K562 (cell line): ENCODE measurements around the gene DIRAS1. TPM values are rescaled to one million over a fixed set of nuclear protein-coding genes. Genes with fewer than 3 reads are reported as not detected.
A peak's percentile ranks its signal among the peaks of the same experiment; 100 is the strongest.

Experiments used
- ARHGAP35 ChIP-seq: fragments of 450-650 bp; IDR thresholded peaks from 2 replicates; pipeline ENCODE4 v1.6.1; 2018; ENCODE audit not compliant: partially characterized antibody
- ATF4 ChIP-seq: fragments of 450-650 bp; formaldehyde crosslinking; IDR thresholded peaks from 2 replicates; pipeline ENCODE4 v1.4.0; 2022; ENCODE audit warnings: mild to moderate bottlenecking, moderate library complexity
- CREB1 ChIP-seq, 2 experiments: sonication (generic) in 1 of 2; formaldehyde crosslinking in 1 of 2; IDR thresholded peaks; 2 replicates each; pipeline versions ENCODE4 v1.6.1 to v1.8.0; 2012 to 2022; ENCODE audit warnings: inconsistent platforms in 1 of 2, mild to moderate bottlenecking in 1 of 2, missing genetic modification reagents in 1 of 2, moderate library complexity in 1 of 2
- EGR1 ChIP-seq: fragments of 450-650 bp; conservative IDR thresholded peaks from 2 replicates; pipeline ENCODE4 v1.6.1; 2017; ENCODE audit warnings: mild to moderate bottlenecking
- ELK3 ChIP-seq: fragments of 450-650 bp; formaldehyde crosslinking; IDR thresholded peaks from 2 replicates; pipeline ENCODE4 v1.4.0; 2020; ENCODE audit warnings: mild to moderate bottlenecking
- HDAC1 ChIP-seq, 2 experiments: fragments of 450-650 bp; IDR thresholded peaks; 2 replicates each; pipeline ENCODE4 v1.6.1; 2016 to 2017; ENCODE audit warnings: inconsistent platforms in 1 of 2, mild to moderate bottlenecking in 1 of 2, moderate library complexity in 1 of 2
- HINFP ChIP-seq: fragments of 450-650 bp; conservative IDR thresholded peaks from 2 replicates; pipeline ENCODE4 v1.6.1; 2016; ENCODE audit warnings: missing genetic modification characterization, low read depth, mild to moderate bottlenecking, control low read depth, missing compliant biosample characterization
- HNRNPH1 ChIP-seq: fragments of 200-400 bp; formaldehyde crosslinking; optimal IDR thresholded peaks from 2 replicates; pipeline ENCODE3; 2017; ENCODE audit warnings: low read depth, mild to moderate bottlenecking, low read length, moderate library complexity
- KLF10 ChIP-seq: fragments of 250-450 bp; sonication (Bioruptor Pico); IDR thresholded peaks from 2 replicates; pipeline ENCODE4 v1.6.1; 2021; ENCODE audit warnings: matching md5 sums
- MCM2 ChIP-seq: fragments of 450-650 bp; IDR thresholded peaks from 2 replicates; pipeline ENCODE4 v1.6.1; 2017; ENCODE audit warnings: low read depth, mild to moderate bottlenecking
- MED1 ChIP-seq: sonication (generic); formaldehyde crosslinking; IDR thresholded peaks from 2 replicates; pipeline ENCODE4 v1.8.1; 2023; ENCODE audit warnings: missing genetic modification reagents, borderline replicate concordance
- MEF2D ChIP-seq: conservative IDR thresholded peaks from 2 replicates; pipeline ENCODE4 v1.6.1; 2016; ENCODE audit warnings: low read depth, missing genetic modification characterization, missing compliant biosample characterization
- MYC ChIP-seq, 2 experiments: fragments of 250-450 bp in 1 of 2; sonication (Bioruptor Pico) in 1 of 2; IDR thresholded peaks; 2 replicates each; pipeline versions ENCODE4 v1.5.1 to v1.6.1; 2012 to 2021; ENCODE audit warnings: low read depth in 2 of 2, borderline replicate concordance in 1 of 2, improper control_type of control experiment in 1 of 2, low read length in 1 of 2, mild to moderate bottlenecking in 1 of 2, moderate library complexity in 1 of 2
- POLR2B ChIP-seq: fragments of 450-650 bp; IDR thresholded peaks from 2 replicates; pipeline ENCODE4 v1.6.1; 2018; ENCODE audit warnings: low read depth; ENCODE audit not compliant: partially characterized antibody
- TCF15 ChIP-seq: fragments of 250-450 bp; sonication (Bioruptor Pico); IDR thresholded peaks from 2 replicates; pipeline ENCODE4 v1.8.0; 2022; ENCODE audit warnings: moderate library complexity, mild to moderate bottlenecking, inconsistent platforms
- USF1 ChIP-seq: sonication (generic); formaldehyde crosslinking; IDR thresholded peaks from 2 replicates; pipeline ENCODE4 v1.9.0; 2022; ENCODE audit warnings: mild to moderate bottlenecking, missing genetic modification reagents
- ZKSCAN3 ChIP-seq: fragments of 250-450 bp; sonication (Bioruptor Pico); IDR thresholded peaks from 2 replicates; pipeline ENCODE4 v1.4.0; 2020
- ZNF12 ChIP-seq: sonication (generic); formaldehyde crosslinking; IDR thresholded peaks from 2 replicates; pipeline ENCODE4 v1.4.0; 2020; ENCODE audit warnings: mild to moderate bottlenecking, missing genetic modification reagents
- ZNF280B ChIP-seq: fragments of 250-450 bp; sonication (Bioruptor Pico); IDR thresholded peaks from 2 replicates; pipeline ENCODE4 v1.5.1; 2021; ENCODE audit warnings: mild to moderate bottlenecking
- ZNF551 ChIP-seq: fragments of 250-450 bp; sonication (Bioruptor Pico); IDR thresholded peaks from 2 replicates; pipeline ENCODE4 v1.5.0; 2021; ENCODE audit warnings: mild to moderate bottlenecking, moderate library complexity
- ZNF586 ChIP-seq: fragments of 450-650 bp; formaldehyde crosslinking; conservative IDR thresholded peaks from 2 replicates; pipeline ENCODE4 v1.4.0; 2020; ENCODE audit warnings: mild to moderate bottlenecking, moderate library complexity
- polyA plus RNA-seq, 8 experiments: library from polyadenylated mRNA; depleted of rRNA in 4 of 8; stranded (reverse) in 5 of 8; unstranded in 3 of 8; fragments of >200 nt; fragmentation: Nextera tagmentation in 2 of 8; fragmentation: Illumina TruSeq in 1 of 8; extraction: Ambion mirVana in 2 of 8; extraction: Trizol in 1 of 8; gene quantifications; 2 replicates each; pipeline versions ENCODE4 v1.2.1 to v1.2.3, GENCODE V29; 2011 to 2014; ENCODE audit warnings: inconsistent platforms in 1 of 8, missing spikeins in 1 of 8
- total RNA-seq, 7 experiments: library from RNA; depleted of rRNA in 6 of 7; stranded (reverse); fragments of >200 nt in 6 of 7; fragmentation: Illumina TruSeq in 2 of 7; extraction: Trizol in 2 of 7; gene quantifications; 2 replicates each; pipeline versions ENCODE4 v1.2.1 to v1.2.3, GENCODE V29; 2011 to 2021; ENCODE audit warnings: low replicate concordance in 1 of 7

Gene DIRAS1
- total and polyA plus RNA-seq, 9 of the 15 experiments (the other 6 are each of a cell fraction or from before 2014, with no cell fraction given) = 0.11 to 12.0 (median 2.9) TPM

- no peak for TF ChIP-seq USF1
- TF ChIP-seq HNRNPH1 = no peak
- TF ChIP-seq ARHGAP35 = no peak
- no peak for TF ChIP-seq ZNF551 (CRISPR knock-in tag)
- TF ChIP-seq ZNF586 = no peak
- TF ChIP-seq HDAC1 (IDR thresholded peaks at IDR 0.05) = peak in 1 of 2 experiments; percentile 87; a peak in 2 of 4 replicates
- TF ChIP-seq ZKSCAN3 (CRISPR knock-in tag) = no peak
- peak; percentile 62; the same call in 1 of the 2 replicates for TF ChIP-seq ATF4
- peak; percentile 62; the same call in 1 of the 2 replicates for TF ChIP-seq TCF15 (CRISPR knock-in tag)
- peak; percentile 80; the same call in 1 of the 2 replicates for TF ChIP-seq ZNF12 (CRISPR knock-in tag)
- TF ChIP-seq KLF10 = no peak
- no peak for TF ChIP-seq MEF2D (tag)
- TF ChIP-seq POLR2B = no peak
- no peak for TF ChIP-seq MCM2
- no peak for TF ChIP-seq ZNF280B (CRISPR knock-in tag)
- no peak; the same call in 1 of the 2 replicates for TF ChIP-seq CREB1 (IDR thresholded peaks at IDR 0.05)
- peak; percentile 78 for TF ChIP-seq CREB1 (CRISPR knock-in tag; IDR thresholded peaks at IDR 0.05)
- TF ChIP-seq MED1 (CRISPR knock-in tag) = no peak
- TF ChIP-seq HINFP = no peak
- peak; percentile 61; the same call in 1 of the 2 replicates for TF ChIP-seq EGR1
- TF ChIP-seq ELK3 (CRISPR knock-in tag) = no peak
- TF ChIP-seq MYC (IDR thresholded peaks at IDR 0.05; ENCODE audit: low read depth, low read length) = peak; percentile 77
- TF ChIP-seq MYC (CRISPR knock-in tag; IDR thresholded peaks at IDR 0.05; ENCODE audit: borderline replicate concordance, low read depth) = 0 out of 2 replicates have a peak, but pooled peaks have one; percentile 15
These were observed 18.6 kb upstream of the DIRAS1 start, which contains the start of gene SLC39A3 (continued) for GRCh38 chr19:2739602-2740313.
